Thoracic aorta endothelial cell (primary cell): Measurements from ENCODE around the gene SLC2A11. TPM values are rescaled to one million over a fixed set of nuclear protein-coding genes. Genes with fewer than 3 reads are reported as not detected.

Experiments used
- small RNA-seq: library from RNA; depleted of rRNA; stranded (forward); fragments of <200 nt; gene quantifications from one replicate; pipeline ENCODE3, GENCODE V24; 2012
- total RNA-seq: library from RNA; depleted of rRNA; stranded (reverse); fragments of >200 nt; gene quantifications from 2 replicates; pipeline ENCODE4 v1.2.3, GENCODE V29; 2012

Gene SLC2A11
- total RNA-seq = 5.6 and 7.0 TPM in 2 replicates

GRCh38 chr22:23857606-23858483 is at the start of gene SLC2A11:
Gene SLC2A11, plus strand, starts transcription at chr22:23857875. Its CDS starts 125 bp downstream, at chr22:23858000.

GRCh38 chr22:23838681-23839468 is 18.8 kb upstream of the SLC2A11 start, which contains the start of gene DERL3:
Gene DERL3, minus strand, starts transcription at chr22:23839006. Its CDS starts 19 bp downstream, at chr22:23838987.

GRCh38 chr22:23893945-23894709 is 36.5 kb downstream of the SLC2A11 start, which contains the start of gene MIF:
Gene MIF, plus strand, starts transcription at chr22:23894383. Its CDS starts 92 bp downstream, at chr22:23894475.

Small RNA genes lying within 50 kb of the gene (small RNA-seq; reads per million reads assigned to genes)
- not detected for gene RN7SL268P

Other genes starting within 250 kb of the SLC2A11 start
- gene DRICH1, start 225.6 kb upstream of the SLC2A11 start, total RNA-seq = not detected in 2 replicates
- gene RGL4, start 166.9 kb upstream of the SLC2A11 start, total RNA-seq = not detected in 2 replicates
- gene ZNF70, start 106.8 kb upstream of the SLC2A11 start, total RNA-seq = 5.6 and 6.3 TPM in 2 replicates
- gene VPREB3, start 103.5 kb upstream of the SLC2A11 start, total RNA-seq = not detected in 2 replicates
- gene C22orf15, start 94.9 kb upstream of the SLC2A11 start, total RNA-seq = 0.13 and 0.36 TPM in 2 replicates
- 12.6 and 15.6 TPM in 2 replicates for gene CHCHD10, start 89.9 kb upstream of the SLC2A11 start, total RNA-seq
- 4.8 and 5.3 TPM in 2 replicates for gene MMP11, start 85.0 kb upstream of the SLC2A11 start, total RNA-seq
- gene SMARCB1, start 70.9 kb upstream of the SLC2A11 start, total RNA-seq = 74.9 and 78.7 TPM in 2 replicates
- gene DERL3, start 18.9 kb upstream of the SLC2A11 start, total RNA-seq = 0.66 and 0.93 TPM in 2 replicates
- gene MIF, start 36.5 kb downstream of the SLC2A11 start, total RNA-seq = 129 and 229 TPM in 2 replicates
- 7.1 and 11.4 TPM in 2 replicates for gene GSTT2B, start 103.3 kb downstream of the SLC2A11 start, total RNA-seq
- gene DDTL, start 109.0 kb downstream of the SLC2A11 start, total RNA-seq = 0.86 and 2.1 TPM in 2 replicates
- 81.8 and 91.3 TPM in 2 replicates for gene DDT, start 116.6 kb downstream of the SLC2A11 start, total RNA-seq
- 1.3 TPM in 1 of 2 replicates, not detected in the other for gene GSTT2, start 122.3 kb downstream of the SLC2A11 start, total RNA-seq
- not detected in 2 replicates for gene GSTT4, start 147.6 kb downstream of the SLC2A11 start, total RNA-seq
- 43.0 and 55.3 TPM in 2 replicates for gene CABIN1, start 153.4 kb downstream of the SLC2A11 start, total RNA-seq